GM21515 (cell line): ENCODE results near the gene PFN1.
"Not testable (repeated sequence)": the region's sequence is repeated elsewhere in the genome, so short reads cannot be mapped to it uniquely, and the experiment has no call there.

Source experiments
- ATAC-seq: cut with Tn5 transposase; IDR thresholded peaks from one replicate; pipeline ENCODE4 v1.9.1; 2021; ENCODE audit not compliant: unreplicated experiment

The PFN1 gene

DNA sequence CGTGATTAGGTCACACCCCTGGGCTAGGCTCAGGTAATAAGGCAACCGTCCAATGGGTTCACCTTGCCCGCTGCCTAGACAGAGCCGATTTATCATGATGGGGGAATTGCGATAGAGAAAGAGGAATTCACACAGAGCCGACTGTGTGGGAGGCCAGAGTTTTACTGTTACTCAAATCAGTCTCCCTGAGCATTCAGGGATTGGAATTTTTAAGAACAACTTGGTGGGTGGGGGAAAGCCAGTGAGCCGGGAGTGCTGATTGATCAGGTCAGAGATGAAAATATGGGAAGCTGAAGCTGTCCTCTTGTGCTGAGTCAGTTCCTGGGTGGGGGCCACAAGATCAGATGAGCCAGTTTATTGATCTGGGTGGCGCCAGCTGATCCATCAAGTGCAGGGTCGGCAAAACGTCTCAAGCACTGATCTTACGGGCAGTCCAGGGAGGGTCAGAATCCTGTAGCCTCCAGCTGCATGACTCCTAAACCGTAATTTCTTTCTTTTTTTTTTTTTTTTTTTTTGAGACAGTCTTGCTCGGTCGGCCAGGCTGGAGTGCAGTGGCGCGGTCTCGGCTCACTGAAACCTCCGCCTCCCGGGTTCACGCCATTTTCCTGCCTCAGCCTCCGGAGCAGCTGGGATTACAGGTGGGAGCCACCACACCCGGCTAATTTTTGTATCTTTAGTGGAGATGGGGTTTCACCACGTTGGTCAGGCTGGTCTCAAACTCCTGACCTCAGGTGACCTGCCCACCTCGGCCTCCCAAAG is 21.6 kb downstream of the PFN1 start:
- not testable (repeated sequence) for ATAC-seq

DNA sequence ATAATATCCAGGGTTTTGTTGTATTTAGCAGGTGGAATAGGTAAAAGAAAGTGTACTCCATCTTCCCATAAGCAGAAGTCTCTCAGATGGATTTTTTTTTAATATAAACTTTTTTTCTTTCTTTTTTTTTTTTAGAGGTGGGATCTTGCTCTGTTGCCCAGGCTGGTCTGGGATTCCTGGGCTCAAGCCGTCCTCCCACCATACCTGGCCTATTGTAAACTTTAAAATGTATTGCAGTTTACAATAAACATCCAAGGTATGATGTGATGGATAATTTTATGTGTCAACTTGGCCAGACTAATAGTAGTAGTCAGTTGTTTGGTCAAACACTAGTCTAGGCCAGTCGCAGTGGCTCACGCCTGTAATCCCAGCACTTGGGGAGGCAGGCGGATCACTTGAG is 27.0 kb downstream of the PFN1 start:
- ATAC-seq, result no peak

- ATAC-seq, result no peak
Observed at GRCh38 chr17:4920351-4921048, 27.8 kb downstream of the PFN1 start.

- ATAC-seq, result no peak
Observed at GRCh38 chr17:4919511-4920047, 28.8 kb downstream of the PFN1 start.

GRCh38 chr17:4914551-4914950 is 33.8 kb downstream of the PFN1 start:
- ATAC-seq, result not testable (repeated sequence)

DNA sequence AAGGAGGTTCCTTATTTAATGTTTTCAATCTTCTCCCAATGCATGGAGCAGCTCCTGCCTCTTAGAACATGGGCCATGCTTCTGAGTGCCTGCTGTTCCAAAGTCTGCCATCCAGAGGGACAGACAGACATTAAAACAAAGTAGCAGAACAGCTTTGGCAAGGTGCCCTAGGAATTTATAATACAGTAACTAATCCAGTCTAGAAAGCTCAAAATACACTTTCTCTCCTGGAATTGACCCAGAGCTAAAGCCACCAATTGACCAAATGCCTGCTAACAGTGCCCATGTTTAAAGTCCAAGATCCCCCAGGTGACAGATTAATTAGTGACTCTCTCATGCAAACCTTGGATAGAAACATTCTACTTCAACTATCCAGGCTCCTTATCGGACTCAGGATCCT is 34.3 kb downstream of the PFN1 start:
- no peak for ATAC-seq

GRCh38 chr17:4908711-4909496 is 39.4 kb downstream of the PFN1 start:
- ATAC-seq, result peak; percentile 51

DNA sequence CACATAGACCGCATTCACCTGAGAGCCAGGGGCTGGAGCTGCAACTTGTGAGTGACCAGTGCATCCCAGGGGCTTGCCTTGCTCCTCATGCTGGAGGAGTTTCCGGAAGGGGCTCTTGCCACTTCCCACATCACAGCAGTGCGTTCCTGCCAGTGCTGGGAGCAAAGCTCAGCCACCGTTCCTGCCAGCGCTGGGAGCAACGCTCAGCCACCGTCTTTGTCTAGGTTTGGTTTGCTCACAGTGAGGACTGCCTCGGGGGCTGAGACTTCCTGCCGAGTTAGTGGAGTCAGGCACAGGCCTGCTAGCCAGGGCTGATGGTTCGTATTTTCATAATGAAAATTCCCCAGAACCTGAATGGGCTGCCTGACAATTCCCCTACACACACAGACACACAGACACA is 40.0 kb downstream of the PFN1 start:
- no peak for ATAC-seq

- not testable (repeated sequence) for ATAC-seq
Observed at GRCh38 chr17:4906642-4907041, 41.7 kb downstream of the PFN1 start.

- no peak for ATAC-seq
Observed at GRCh38 chr17:4903051-4903818, 45.1 kb downstream of the PFN1 start, which contains the start of gene CHRNE. CHRNE (minus strand) TSS chr17:4903098; CDS start chr17:4903063, 35 bp downstream.

- ATAC-seq, result no peak
Observed at GRCh38 chr17:4902540-4902939, 45.8 kb downstream of the PFN1 start.

DNA sequence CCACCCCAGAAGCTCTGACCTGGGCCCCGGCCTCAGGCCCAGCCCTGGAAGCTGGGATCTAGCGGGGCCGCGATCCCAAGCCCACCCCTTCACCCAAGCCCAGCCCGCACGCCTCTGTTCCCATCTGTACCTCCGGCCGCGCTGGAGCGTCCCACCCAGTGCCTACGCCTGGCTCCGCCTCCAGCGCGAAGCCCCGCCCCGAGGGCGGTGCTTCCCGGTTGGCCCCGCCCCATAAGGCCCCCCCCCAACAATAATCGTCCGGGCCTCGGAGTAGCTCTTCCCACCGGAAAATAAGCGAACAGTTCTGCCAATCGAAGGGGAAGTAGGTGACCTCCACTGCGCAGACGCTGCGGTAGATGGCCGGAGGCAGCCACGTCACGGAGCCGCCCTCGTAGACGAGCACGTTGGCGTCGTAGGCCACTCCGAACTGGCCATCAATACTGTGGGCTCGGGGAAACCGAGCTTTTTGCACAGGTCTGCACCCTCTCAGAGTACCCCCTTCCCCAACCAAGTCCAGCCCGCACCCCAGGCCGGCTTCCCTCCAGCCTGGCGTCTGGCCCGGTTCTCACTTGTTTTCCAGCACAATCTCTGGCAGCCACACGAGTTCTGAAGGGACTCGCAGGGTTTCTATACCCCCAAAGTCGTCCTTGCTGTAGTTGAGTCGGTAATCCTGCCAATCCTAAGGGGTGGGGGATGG is 46.5 kb downstream of the PFN1 start:
- no peak for ATAC-seq

GRCh38 chr17:4901108-4901647 is 47.2 kb downstream of the PFN1 start:
- no peak for ATAC-seq

DNA sequence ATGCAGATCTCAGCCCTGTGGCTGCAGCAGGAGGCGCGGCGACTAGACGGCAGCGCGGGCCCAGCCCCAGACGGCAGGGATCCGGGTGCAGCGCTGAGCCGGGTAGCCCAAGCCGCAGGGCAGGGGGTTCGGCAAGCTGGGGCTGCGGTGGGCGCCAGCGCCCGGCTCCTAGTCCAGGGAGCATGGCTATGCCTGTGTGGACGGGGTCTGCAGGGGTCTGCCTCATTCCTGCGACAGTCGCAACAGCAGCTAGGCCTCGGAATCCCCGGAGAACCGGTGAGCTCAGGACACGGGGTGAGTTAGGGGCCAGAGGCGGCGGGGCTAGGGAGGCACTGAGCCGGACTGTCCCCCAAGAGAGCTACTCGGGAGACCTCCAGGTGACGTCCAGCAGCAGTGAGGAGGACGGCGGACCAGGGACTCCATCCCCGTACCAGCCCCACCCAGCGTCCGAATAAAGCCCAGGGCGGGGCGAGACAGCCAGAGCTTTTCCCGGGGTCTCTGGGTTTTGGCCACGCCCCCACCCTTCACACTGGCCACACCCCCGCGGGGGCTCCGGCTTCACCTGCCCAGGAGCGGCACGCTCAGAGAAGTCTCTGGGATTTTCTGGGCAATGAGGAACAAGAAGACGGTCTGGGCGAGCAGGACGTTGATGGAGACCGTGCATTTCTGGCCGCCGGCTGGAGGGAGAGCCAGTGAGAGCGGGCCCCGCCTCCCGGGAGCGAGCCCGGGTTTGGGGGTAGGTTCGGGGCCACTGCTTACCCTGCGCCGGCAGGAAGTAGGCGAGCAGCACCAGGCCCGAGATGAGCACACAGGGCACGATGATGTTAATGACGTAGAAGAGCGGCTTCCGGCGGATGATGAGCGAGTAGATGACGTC is 47.9 kb downstream of the PFN1 start:
- no peak for ATAC-seq

- no peak for ATAC-seq
Observed at GRCh38 chr17:4899341-4900230, 48.7 kb downstream of the PFN1 start, which contains the start of gene C17orf107. C17orf107 (plus strand) TSS chr17:4899536; CDS start chr17:4899763, 227 bp downstream.

DNA sequence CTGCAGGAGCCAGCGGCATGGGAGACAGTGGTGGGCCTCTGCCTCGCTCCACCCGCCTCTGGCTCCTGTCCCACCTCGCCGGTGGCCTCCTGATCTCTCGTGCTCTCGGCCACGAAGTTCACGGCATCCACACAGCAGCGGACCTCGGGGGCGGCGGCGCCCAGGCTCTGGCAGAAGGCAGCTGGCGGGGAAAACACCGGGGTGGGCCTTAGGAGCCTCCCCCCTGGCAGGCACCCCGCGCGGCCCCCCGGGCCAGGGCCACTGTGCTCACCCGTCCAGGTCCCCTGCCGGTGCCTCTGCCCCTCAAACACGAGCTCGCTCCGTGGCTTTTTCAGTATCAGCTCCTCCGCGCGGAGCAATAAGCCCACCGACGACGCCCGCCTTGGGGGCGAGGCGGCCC is 49.4 kb downstream of the PFN1 start:
- no peak for ATAC-seq

GRCh38 chr17:4898351-4898750 is 50.0 kb downstream of the PFN1 start:
- no peak for ATAC-seq

DNA sequence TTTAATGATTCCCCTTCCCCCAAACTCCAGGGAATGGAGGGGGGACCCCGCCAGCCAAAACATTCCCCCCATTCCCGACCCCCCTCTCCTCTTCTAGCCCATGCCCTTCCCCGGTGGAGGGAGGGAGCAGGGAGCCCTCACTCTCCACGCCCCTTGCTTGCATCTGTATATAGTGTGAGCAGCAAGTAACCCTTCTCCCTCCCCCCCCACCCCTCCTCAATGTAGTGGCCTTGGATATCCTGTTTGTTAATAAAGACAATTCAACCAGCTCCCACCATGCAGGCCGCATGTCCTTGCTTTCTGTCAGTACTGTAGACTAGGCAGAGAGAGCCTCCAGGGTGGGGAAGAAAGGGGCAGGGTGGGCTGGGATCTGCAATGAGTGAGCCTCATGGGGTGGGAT is 50.5 kb downstream of the PFN1 start:
- ATAC-seq, result no peak
